Ishikawa (cell line): Measurements from ENCODE around the gene GJC1.

Experiments used
- CEBPB ChIP-seq: IDR thresholded peaks from 2 replicates; pipeline ENCODE4 v1.6.1; 2012
- EGR1 ChIP-seq: IDR thresholded peaks from 2 replicates; pipeline ENCODE4 v1.6.1; 2012
- EP300 ChIP-seq: IDR thresholded peaks from 2 replicates; pipeline ENCODE4 v1.6.1; 2012; ENCODE audit warnings: borderline replicate concordance
- FOXM1 ChIP-seq: IDR thresholded peaks from 2 replicates; pipeline ENCODE4 v1.6.1; 2012; ENCODE audit warnings: low read depth, borderline replicate concordance
- MAX ChIP-seq: IDR thresholded peaks from 2 replicates; pipeline ENCODE4 v1.6.1; 2012
- REST ChIP-seq: IDR thresholded peaks from 2 replicates; pipeline ENCODE4 v1.6.1; 2012; ENCODE audit warnings: low read depth, mild to moderate bottlenecking
- USF1 ChIP-seq: IDR thresholded peaks from 2 replicates; pipeline ENCODE4 v1.6.1; 2012

- TF ChIP-seq MAX (no peak), CEBPB (no peak), EP300 (no peak), EGR1 (no peak), REST (no peak), USF1 (no peak), FOXM1 (no peak)
Observed at GRCh38 chr17:44770166-44770925, 59.7 kb downstream of the GJC1 start.
